Astrocyte (in vitro differentiated cells and primary cell): Measurements from ENCODE around the gene CKMT2. TPM values are rescaled to one million over a fixed set of nuclear protein-coding genes. Genes with fewer than 3 reads are reported as not detected.

Experiments
- DNase-seq: peaks from one replicate; pipeline ENCODE4 v3.0.0-alpha.2; 2010; ENCODE audit warnings: low read depth
- FAIRE-seq: peaks from 2 replicates; lab custom pipeline; 2011; peaks lifted over from hg19 to GRCh38; lab: Jason Lieb, UNC
- H2AFZ ChIP-seq: 2 replicates; pipeline ENCODE4 v1.6.0; 2012; ENCODE audit warnings: low read depth, low read length, inconsistent platforms
- H3K27ac ChIP-seq: 2 replicates; pipeline ENCODE4 v1.5.1; 2011; ENCODE audit warnings: low read depth, low read length, inconsistent platforms
- H3K27me3 ChIP-seq: 2 replicates; pipeline ENCODE4 v1.6.0; 2011; ENCODE audit warnings: low read length, inconsistent platforms; ENCODE audit not compliant: insufficient read depth
- H3K36me3 ChIP-seq: 2 replicates; pipeline ENCODE4 v1.5.1; 2011; ENCODE audit warnings: low read length, inconsistent platforms; ENCODE audit not compliant: insufficient read depth
- H3K4me1 ChIP-seq: 2 replicates; pipeline ENCODE4 v1.5.1; 2011; ENCODE audit warnings: low read length, inconsistent platforms; ENCODE audit not compliant: insufficient read depth
- H3K4me2 ChIP-seq: 2 replicates; pipeline ENCODE4 v1.6.0; 2012; ENCODE audit warnings: low read length, inconsistent platforms
- H3K4me3 ChIP-seq: 2 replicates; pipeline ENCODE4 v1.5.1; 2011; ENCODE audit warnings: low read depth, mild to moderate bottlenecking, low read length, inconsistent platforms; ENCODE audit not compliant: insufficient read depth
- H3K79me2 ChIP-seq: 2 replicates; pipeline ENCODE4 v1.6.0; 2012; ENCODE audit warnings: mild to moderate bottlenecking, low read length, inconsistent platforms; ENCODE audit not compliant: insufficient read depth
- H3K9ac ChIP-seq: 2 replicates; pipeline ENCODE4 v1.6.0; 2012; ENCODE audit warnings: mild to moderate bottlenecking, low read length, inconsistent platforms
- H3K9me3 ChIP-seq: 2 replicates; pipeline ENCODE4 v1.5.1; 2012; ENCODE audit warnings: low read depth, mild to moderate bottlenecking, low read length, inconsistent platforms; ENCODE audit not compliant: insufficient read depth
- H4K20me1 ChIP-seq: 2 replicates; pipeline ENCODE4 v1.6.0; 2012; ENCODE audit warnings: low read length, inconsistent platforms; ENCODE audit not compliant: insufficient read depth
- H3K27ac Mint-ChIP-seq: one replicate; pipeline ENCODE4 v1.8.0; 2021; ENCODE audit warnings: mild to moderate bottlenecking, mixed read lengths; ENCODE audit not compliant: unreplicated experiment
- H3K27me3 Mint-ChIP-seq: one replicate; pipeline ENCODE4 v1.8.0; 2021; ENCODE audit warnings: low read depth, mixed read lengths; ENCODE audit not compliant: unreplicated experiment
- H3K36me3 Mint-ChIP-seq: one replicate; pipeline ENCODE4 v1.8.0; 2021; ENCODE audit warnings: low read depth, mixed read lengths; ENCODE audit not compliant: unreplicated experiment
- H3K4me1 Mint-ChIP-seq: one replicate; pipeline ENCODE4 v1.8.0; 2021; ENCODE audit warnings: low read depth, mixed read lengths; ENCODE audit not compliant: unreplicated experiment
- H3K4me3 Mint-ChIP-seq: one replicate; pipeline ENCODE4 v1.8.0; 2021; ENCODE audit warnings: mild to moderate bottlenecking, moderate library complexity, mixed read lengths; ENCODE audit not compliant: unreplicated experiment
- H3K9me3 Mint-ChIP-seq: one replicate; pipeline ENCODE4 v1.8.0; 2021; ENCODE audit warnings: mild to moderate bottlenecking, mixed read lengths; ENCODE audit not compliant: unreplicated experiment
- EZH2 ChIP-seq: IDR thresholded peaks from 2 replicates; pipeline ENCODE4 v1.6.1; 2012; ENCODE audit warnings: mild to moderate bottlenecking, low read length, inconsistent platforms; ENCODE audit not compliant: insufficient read depth
- total RNA-seq: library from RNA; stranded (reverse); gene quantifications from 2 replicates; pipeline ENCODE4 v1.2.1, GENCODE V29; 2021
- TF ChIP-seq, protein P1 (sequence below): IDR thresholded peaks from 2 replicates; pipeline ENCODE4 v1.5.1; 2011; ENCODE audit warnings: low read depth, mild to moderate bottlenecking, inconsistent platforms, low read length, moderate library complexity; ENCODE audit not compliant: insufficient read depth

The CKMT2 gene
- total RNA-seq, 1 donor from 2014 or later: 0.18 TPM

DNA sequence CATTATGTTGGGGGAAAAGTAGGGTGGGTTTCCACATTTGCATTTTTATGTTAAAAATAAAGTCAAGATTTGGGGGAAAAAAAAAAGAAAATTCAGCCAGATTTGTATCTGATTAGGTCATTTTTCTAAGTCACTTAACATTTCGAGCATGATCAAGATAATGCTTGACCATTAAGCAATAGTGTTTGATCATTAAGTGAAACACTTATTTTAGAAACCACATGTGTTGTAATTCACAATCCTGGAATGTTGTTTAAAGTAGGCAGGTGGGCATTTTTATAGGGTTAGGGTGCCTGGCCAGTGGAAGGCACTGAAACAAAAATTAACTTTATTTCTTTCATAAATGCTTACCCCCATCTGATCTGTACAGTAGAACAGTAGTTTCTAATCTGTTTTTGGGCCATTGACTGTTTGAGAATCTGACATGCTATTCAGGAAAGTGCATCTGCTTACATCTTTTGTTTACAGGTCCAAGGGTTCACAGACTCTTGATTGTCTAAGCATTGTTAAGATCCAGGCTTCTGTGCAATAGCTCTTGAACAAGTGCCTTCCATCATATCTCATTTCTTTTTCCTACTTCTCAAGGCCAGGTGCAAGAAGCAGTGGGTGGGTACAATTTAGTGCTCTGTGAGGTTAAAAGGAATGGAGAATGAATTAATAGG is 77.4 kb downstream of the CKMT2 start:
- Mint-ChIP-seq H3K36me3 (peaks cover 5% of the 10 kb centered on the region), H3K4me3 (no peak overlapping the region), H3K27ac (no peak overlapping the region), H3K27me3 (no peaks in the 10 kb centered on the region), H3K4me1 (peaks cover 2% of the 10 kb centered on the region), H3K9me3 (no peaks in the 10 kb centered on the region)
- Histone ChIP-seq H3K27ac (no peak overlapping the region), H4K20me1 (no peaks in the 10 kb centered on the region), H3K4me2 (no peak overlapping the region), H3K4me3 (no peak overlapping the region), H3K9ac (no peak overlapping the region), H3K36me3 (peaks cover 22% of the 10 kb centered on the region), H3K9me3 (no peaks in the 10 kb centered on the region), H3K4me1 (peaks cover 3% of the 10 kb centered on the region), H2AFZ (no peak overlapping the region), H3K27me3 (no peaks in the 10 kb centered on the region), H3K79me2 (peaks cover 17% of the 10 kb centered on the region)
- DNase-seq (no peak), FAIRE-seq (no peak)
- TF ChIP-seq EZH2: no peak
- TF ChIP-seq, protein P1, sequence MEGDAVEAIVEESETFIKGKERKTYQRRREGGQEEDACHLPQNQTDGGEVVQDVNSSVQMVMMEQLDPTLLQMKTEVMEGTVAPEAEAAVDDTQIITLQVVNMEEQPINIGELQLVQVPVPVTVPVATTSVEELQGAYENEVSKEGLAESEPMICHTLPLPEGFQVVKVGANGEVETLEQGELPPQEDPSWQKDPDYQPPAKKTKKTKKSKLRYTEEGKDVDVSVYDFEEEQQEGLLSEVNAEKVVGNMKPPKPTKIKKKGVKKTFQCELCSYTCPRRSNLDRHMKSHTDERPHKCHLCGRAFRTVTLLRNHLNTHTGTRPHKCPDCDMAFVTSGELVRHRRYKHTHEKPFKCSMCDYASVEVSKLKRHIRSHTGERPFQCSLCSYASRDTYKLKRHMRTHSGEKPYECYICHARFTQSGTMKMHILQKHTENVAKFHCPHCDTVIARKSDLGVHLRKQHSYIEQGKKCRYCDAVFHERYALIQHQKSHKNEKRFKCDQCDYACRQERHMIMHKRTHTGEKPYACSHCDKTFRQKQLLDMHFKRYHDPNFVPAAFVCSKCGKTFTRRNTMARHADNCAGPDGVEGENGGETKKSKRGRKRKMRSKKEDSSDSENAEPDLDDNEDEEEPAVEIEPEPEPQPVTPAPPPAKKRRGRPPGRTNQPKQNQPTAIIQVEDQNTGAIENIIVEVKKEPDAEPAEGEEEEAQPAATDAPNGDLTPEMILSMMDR: no peak

DNA sequence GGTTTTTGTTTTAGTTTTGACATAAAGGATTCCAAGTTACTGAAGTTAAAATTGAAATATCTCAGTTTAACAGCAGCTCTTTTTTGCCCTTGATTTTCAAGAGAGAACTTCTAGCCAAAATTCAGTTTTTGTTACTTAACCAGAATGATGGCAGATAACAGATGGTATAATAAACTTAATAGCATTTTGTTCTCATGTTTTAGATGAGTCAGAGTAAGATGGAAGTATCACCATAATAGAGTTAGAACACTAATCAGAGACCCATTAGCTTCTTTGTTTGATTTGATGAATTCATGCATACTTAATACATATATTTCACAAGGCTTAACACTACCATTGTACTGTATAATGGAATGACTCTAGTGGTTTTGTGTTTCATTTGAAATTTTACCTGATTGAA is 80.2 kb downstream of the CKMT2 start:
- Histone ChIP-seq H3K9me3 (no peaks in the 10 kb centered on the region), H4K20me1 (no peaks in the 10 kb centered on the region), H3K36me3 (peaks cover 22% of the 10 kb centered on the region), H3K4me2 (no peak overlapping the region), H3K27ac (no peak overlapping the region), H3K27me3 (no peaks in the 10 kb centered on the region), H3K4me1 (peaks cover 3% of the 10 kb centered on the region), H3K9ac (no peak overlapping the region), H2AFZ (no peak overlapping the region), H3K4me3 (no peak overlapping the region), H3K79me2 (no peaks in the 10 kb centered on the region)
- DNase-seq (no peak), FAIRE-seq (no peak)
- TF ChIP-seq, protein P1: no peak
- TF ChIP-seq EZH2: no peak
- H3K4me1 Mint-ChIP-seq: no peaks in the 10 kb centered on the region
- H3K4me3 Mint-ChIP-seq: no peak overlapping the region
- H3K27me3 Mint-ChIP-seq: no peaks in the 10 kb centered on the region
- no peak overlapping the region for H3K27ac Mint-ChIP-seq
- no peaks in the 10 kb centered on the region for H3K9me3 Mint-ChIP-seq
- peaks cover 5% of the 10 kb centered on the region for H3K36me3 Mint-ChIP-seq

DNA sequence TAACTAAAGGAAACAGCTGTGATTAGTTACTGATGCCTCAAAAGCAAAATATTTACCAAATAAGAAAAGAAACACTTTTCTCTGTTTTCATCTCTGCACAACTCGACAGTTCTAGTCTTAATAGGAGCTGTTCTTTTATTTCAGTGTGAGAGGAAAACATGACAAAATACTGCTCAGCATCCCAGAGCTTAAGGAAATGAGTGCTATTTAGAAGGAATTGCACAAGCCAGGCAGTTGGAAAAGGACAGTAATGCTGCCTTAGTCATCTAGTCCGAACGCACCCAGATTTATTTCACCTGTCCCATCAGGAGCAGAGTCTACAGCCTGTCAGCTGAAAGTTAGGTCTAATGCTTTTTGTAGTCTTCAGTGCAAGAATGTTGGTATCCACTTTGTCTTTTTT is 80.6 kb downstream of the CKMT2 start:
- no peak for TF ChIP-seq EZH2
- TF ChIP-seq, protein P1: no peak
- Mint-ChIP-seq H3K9me3 (no peaks in the 10 kb centered on the region), H3K27me3 (no peaks in the 10 kb centered on the region), H3K27ac (no peak overlapping the region), H3K4me1 (no peaks in the 10 kb centered on the region), H3K36me3 (peaks cover 5% of the 10 kb centered on the region), H3K4me3 (no peak overlapping the region)
- Histone ChIP-seq H3K4me3 (no peak overlapping the region), H2AFZ (no peak overlapping the region), H3K27me3 (no peaks in the 10 kb centered on the region), H3K4me2 (no peak overlapping the region), H3K4me1 (peaks cover 3% of the 10 kb centered on the region), H3K27ac (no peak overlapping the region), H3K79me2 (no peaks in the 10 kb centered on the region), H3K9ac (no peak overlapping the region), H4K20me1 (no peaks in the 10 kb centered on the region), H3K36me3 (peaks cover 22% of the 10 kb centered on the region), H3K9me3 (no peaks in the 10 kb centered on the region)
- DNase-seq: peak; percentile 17
- FAIRE-seq: no peak
